SK-N-SH (cell line): ENCODE results near the gene KLF15. TPM values are rescaled to one million over a fixed set of nuclear protein-coding genes. Genes with fewer than 3 reads are reported as not detected.

Experiments used
- CTCF ChIA-PET: fragments of 300-600, 350-600 bp; formaldehyde crosslinking; extraction: SDS; loops from one replicate; lab custom pipeline; 2021; lab: Yijun Ruan, JAX
- POLR2A ChIA-PET: fragments of 350-600 bp; sonication (Branson Sonifier 250); formaldehyde crosslinking; extraction: SDS; loops from one replicate; lab custom pipeline; 2020; ENCODE audit warnings: antibody characterized with exemption, inconsistent platforms; lab: Yijun Ruan, JAX
- DNase-seq: peaks from one replicate; pipeline ENCODE4 v3.0.0; 2012
- H2AFZ ChIP-seq: fragments of 200-600 bp; sonication (generic); 2 replicates; pipeline ENCODE4 v1.8.1; 2016; ENCODE audit warnings: antibody characterized with exemption, mild to moderate bottlenecking, low read depth
- H3F3A ChIP-seq: fragments of 200-600 bp; sonication (generic); replicated peaks from 2 replicates; pipeline ENCODE3; 2016; ENCODE audit warnings: antibody characterized with exemption, mild to moderate bottlenecking; ENCODE audit not compliant: insufficient read depth
- H3K27ac ChIP-seq, 2 experiments: fragments of 200-500 bp in 1 of 2; fragments of 200-600 bp in 1 of 2; sonication (Bioruptor generic) in 1 of 2; sonication (generic), shearing (Covaris generic) in 1 of 2; 2 replicates each; pipeline versions ENCODE4 v1.5.1 to v1.6.1; 2014 to 2016; ENCODE audit warnings: low read depth in 2 of 2, inconsistent platforms in 1 of 2, low read length in 1 of 2, mild to moderate bottlenecking in 1 of 2, mixed read lengths in 1 of 2
- H3K27me3 ChIP-seq: fragments of 200-600 bp; sonication (generic), shearing (Covaris generic); 2 replicates; pipeline ENCODE4 v1.6.1; 2016; ENCODE audit warnings: mixed run types; ENCODE audit not compliant: insufficient read depth
- H3K36me3 ChIP-seq, 2 experiments: fragments of 200-500 bp in 1 of 2; fragments of 200-600 bp in 1 of 2; sonication (Bioruptor generic) in 1 of 2; sonication (generic) in 1 of 2; replicated peaks in 1 of 2; 2 replicates each; pipeline versions ENCODE3 to v1.5.1; 2014 to 2016; ENCODE audit warnings: low read length in 1 of 2, mild to moderate bottlenecking in 1 of 2; ENCODE audit not compliant: insufficient read depth in 2 of 2, control insufficient read depth in 1 of 2
- H3K4me1 ChIP-seq, 2 experiments: fragments of 200-500 bp in 1 of 2; fragments of 200-600 bp in 1 of 2; sonication (Bioruptor generic) in 1 of 2; sonication (generic), shearing (Covaris generic) in 1 of 2; 2 replicates each; pipeline versions ENCODE4 v1.5.1 to v1.6.1; 2014 to 2016; ENCODE audit warnings: low read depth in 1 of 2, low read length in 1 of 2, mixed run types in 1 of 2; ENCODE audit not compliant: insufficient read depth in 2 of 2, control insufficient read depth in 1 of 2
- H3K4me2 ChIP-seq: fragments of 200-600 bp; sonication (generic), shearing (Covaris generic); 2 replicates; pipeline ENCODE4 v1.6.1; 2017; ENCODE audit warnings: mixed run types
- H3K4me3 ChIP-seq, 2 experiments: fragments of 200-500 bp in 1 of 2; fragments of 200-600 bp in 1 of 2; sonication (Bioruptor generic) in 1 of 2; sonication (generic), shearing (Covaris generic) in 1 of 2; 2 replicates each; pipeline versions ENCODE4 v1.5.1 to v1.8.1; 2014 to 2016; ENCODE audit warnings: low read depth in 2 of 2, inconsistent platforms in 1 of 2, low read length in 1 of 2, mild to moderate bottlenecking in 1 of 2, mixed read lengths in 1 of 2, moderate library complexity in 1 of 2
- H3K79me2 ChIP-seq: fragments of 200-600 bp; sonication (generic); 2 replicates; pipeline ENCODE4 v1.8.1; 2017; ENCODE audit warnings: mild to moderate bottlenecking; ENCODE audit not compliant: insufficient read depth
- H3K9ac ChIP-seq: fragments of 200-600 bp; sonication (generic); 2 replicates; pipeline ENCODE4 v1.6.1; 2017; ENCODE audit warnings: mixed run types
- H3K9me2 ChIP-seq: fragments of 200-600 bp; sonication (generic); 2 replicates; pipeline ENCODE4 v1.6.1; 2017; ENCODE audit warnings: mixed run types
- H3K9me3 ChIP-seq: fragments of 200-600 bp; sonication (generic); 2 replicates; pipeline ENCODE4 v1.6.1; 2017; ENCODE audit warnings: mixed run types, mild to moderate bottlenecking, moderate library complexity
- H4K20me1 ChIP-seq: fragments of 200-600 bp; sonication (generic); 2 replicates; pipeline ENCODE4 v1.6.1; 2017; ENCODE audit warnings: mild to moderate bottlenecking, mixed run types; ENCODE audit not compliant: insufficient read depth
- CHD2 ChIP-seq: fragments of 150-350 bp; IDR thresholded peaks from 2 replicates; pipeline ENCODE4 v1.6.1; 2018; ENCODE audit warnings: low read length; ENCODE audit not compliant: partially characterized antibody
- ELF1 ChIP-seq: IDR thresholded peaks from 2 replicates; pipeline ENCODE4 v1.4.0; 2012
- FOSL2 ChIP-seq: IDR thresholded peaks from 2 replicates; pipeline ENCODE4 v1.4.0; 2012; ENCODE audit warnings: low read depth, mild to moderate bottlenecking, moderate library complexity, borderline replicate concordance
- FOXJ3 ChIP-seq: sonication (generic); formaldehyde crosslinking; IDR thresholded peaks from 2 replicates; pipeline ENCODE4 v1.5.1; 2020; ENCODE audit warnings: mild to moderate bottlenecking, missing genetic modification reagents
- GABPA ChIP-seq: IDR thresholded peaks from 2 replicates; pipeline ENCODE4 v1.4.0; 2012; ENCODE audit warnings: low read depth, mild to moderate bottlenecking
- GATA2 ChIP-seq: sonication (generic); formaldehyde crosslinking; IDR thresholded peaks from 2 replicates; pipeline ENCODE4 v1.5.0; 2020; ENCODE audit warnings: mild to moderate bottlenecking, missing genetic modification reagents
- JUND ChIP-seq: IDR thresholded peaks from 2 replicates; pipeline ENCODE4 v1.4.0; 2012
- MEF2A ChIP-seq: IDR thresholded peaks from 2 replicates; pipeline ENCODE4 v1.4.0; 2012; ENCODE audit warnings: low read depth, borderline replicate concordance
- MXI1 ChIP-seq: IDR thresholded peaks from 2 replicates; pipeline ENCODE4 v1.6.1; 2012; ENCODE audit warnings: mild to moderate bottlenecking, low read depth, low read length, improper control_type of control experiment
- NFIC ChIP-seq: IDR thresholded peaks from 2 replicates; pipeline ENCODE4 v1.4.0; 2012; ENCODE audit warnings: borderline replicate concordance
- POLR2AphosphoS5 ChIP-seq: IDR thresholded peaks from 2 replicates; pipeline ENCODE4 v1.6.1; 2012; ENCODE audit warnings: low read depth, low read length
- RAD21 ChIP-seq: IDR thresholded peaks from 2 replicates; pipeline ENCODE4 v1.6.1; 2012; ENCODE audit warnings: mild to moderate bottlenecking, low read length
- RCOR1 ChIP-seq: fragments of 150-350 bp; IDR thresholded peaks from 2 replicates; pipeline ENCODE4 v1.6.1; 2017; ENCODE audit warnings: antibody characterized with exemption, low read length
- SIN3A ChIP-seq: IDR thresholded peaks from 2 replicates; pipeline ENCODE4 v1.6.1; 2012; ENCODE audit warnings: low read depth, mild to moderate bottlenecking, low read length, moderate library complexity, borderline replicate concordance
- TAF1 ChIP-seq: IDR thresholded peaks from 2 replicates; pipeline ENCODE4 v1.6.1; 2012; ENCODE audit warnings: low read depth, mild to moderate bottlenecking, low read length, moderate library complexity, borderline replicate concordance
- TEAD4 ChIP-seq: IDR thresholded peaks from 2 replicates; pipeline ENCODE4 v1.4.0; 2012; ENCODE audit warnings: mild to moderate bottlenecking, borderline replicate concordance; ENCODE audit not compliant: insufficient read depth
- YY1 ChIP-seq: IDR thresholded peaks from 2 replicates; pipeline ENCODE4 v1.4.0; 2012; ENCODE audit warnings: low read depth, mild to moderate bottlenecking
- WGBS: methylation state at CpG from one replicate; pipeline ENCODE4 v1.1.6; 2017; ENCODE audit warnings: low lambda C conversion rate; 5-methylcytosine and 5-hydroxymethylcytosine counted together
- polyA plus RNA-seq, 3 experiments: library from polyadenylated mRNA; depleted of rRNA; stranded (reverse); fragments of >200 nt; gene quantifications; 2 replicates each; pipeline ENCODE4 v1.2.3, GENCODE V29; 2012
- TF ChIP-seq, protein P1 (sequence below): fragments of 200-600 bp; sonication (generic); IDR thresholded peaks from 2 replicates; pipeline ENCODE4 v1.6.1; 2017; ENCODE audit warnings: antibody characterized with exemption, mild to moderate bottlenecking, moderate library complexity
- TF ChIP-seq, protein P2 (sequence below): IDR thresholded peaks from 2 replicates; pipeline ENCODE4 v1.4.0; 2012; ENCODE audit warnings: low read depth, borderline replicate concordance
- TF ChIP-seq, protein P3 (sequence below): fragments of 150-350 bp; IDR thresholded peaks from 2 replicates; pipeline ENCODE4 v1.6.1; 2017; ENCODE audit warnings: antibody characterized with exemption, low read length, low read depth, borderline replicate concordance
- TF ChIP-seq, protein P4 (sequence below): IDR thresholded peaks from 2 replicates; pipeline ENCODE4 v1.4.0; 2012; ENCODE audit warnings: low read depth, borderline replicate concordance
- TF ChIP-seq, protein P5 (sequence below): fragments of 150-350 bp; IDR thresholded peaks from 2 replicates; pipeline ENCODE4 v1.6.1; 2016; ENCODE audit warnings: mild to moderate bottlenecking, low read depth, low read length

Gene KLF15
- polyA plus RNA-seq, 1 of the 3 experiments (the other 2 are of a cell fraction), result 0.28 TPM

DNA sequence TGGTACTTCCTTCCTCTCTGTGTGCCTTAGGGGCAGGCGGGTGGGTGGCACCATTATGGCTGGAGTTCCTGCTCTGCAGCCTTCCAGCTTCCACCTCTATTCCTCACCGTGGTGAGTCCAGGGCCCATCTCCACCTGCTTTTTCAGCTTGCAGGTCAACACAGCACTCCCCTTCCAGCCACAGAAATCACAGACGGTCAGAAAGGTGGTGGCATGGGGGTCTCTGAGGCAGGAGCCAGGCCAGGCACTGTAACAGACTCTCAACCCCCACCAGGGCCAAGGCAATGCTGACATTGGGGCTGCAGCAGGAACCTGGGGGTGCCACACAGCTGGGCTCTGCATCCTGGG lies 16.6 kb downstream of the KLF15 start (continued):
- TF ChIP-seq, protein P1, sequence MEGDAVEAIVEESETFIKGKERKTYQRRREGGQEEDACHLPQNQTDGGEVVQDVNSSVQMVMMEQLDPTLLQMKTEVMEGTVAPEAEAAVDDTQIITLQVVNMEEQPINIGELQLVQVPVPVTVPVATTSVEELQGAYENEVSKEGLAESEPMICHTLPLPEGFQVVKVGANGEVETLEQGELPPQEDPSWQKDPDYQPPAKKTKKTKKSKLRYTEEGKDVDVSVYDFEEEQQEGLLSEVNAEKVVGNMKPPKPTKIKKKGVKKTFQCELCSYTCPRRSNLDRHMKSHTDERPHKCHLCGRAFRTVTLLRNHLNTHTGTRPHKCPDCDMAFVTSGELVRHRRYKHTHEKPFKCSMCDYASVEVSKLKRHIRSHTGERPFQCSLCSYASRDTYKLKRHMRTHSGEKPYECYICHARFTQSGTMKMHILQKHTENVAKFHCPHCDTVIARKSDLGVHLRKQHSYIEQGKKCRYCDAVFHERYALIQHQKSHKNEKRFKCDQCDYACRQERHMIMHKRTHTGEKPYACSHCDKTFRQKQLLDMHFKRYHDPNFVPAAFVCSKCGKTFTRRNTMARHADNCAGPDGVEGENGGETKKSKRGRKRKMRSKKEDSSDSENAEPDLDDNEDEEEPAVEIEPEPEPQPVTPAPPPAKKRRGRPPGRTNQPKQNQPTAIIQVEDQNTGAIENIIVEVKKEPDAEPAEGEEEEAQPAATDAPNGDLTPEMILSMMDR, result no peak
- TF ChIP-seq RCOR1, result no peak
- TF ChIP-seq, protein P2, sequence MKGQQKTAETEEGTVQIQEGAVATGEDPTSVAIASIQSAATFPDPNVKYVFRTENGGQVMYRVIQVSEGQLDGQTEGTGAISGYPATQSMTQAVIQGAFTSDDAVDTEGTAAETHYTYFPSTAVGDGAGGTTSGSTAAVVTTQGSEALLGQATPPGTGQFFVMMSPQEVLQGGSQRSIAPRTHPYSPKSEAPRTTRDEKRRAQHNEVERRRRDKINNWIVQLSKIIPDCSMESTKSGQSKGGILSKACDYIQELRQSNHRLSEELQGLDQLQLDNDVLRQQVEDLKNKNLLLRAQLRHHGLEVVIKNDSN, result no peak
- no peak for TF ChIP-seq FOXJ3
- TF ChIP-seq, all 33 proteins: peak for 0

DNA sequence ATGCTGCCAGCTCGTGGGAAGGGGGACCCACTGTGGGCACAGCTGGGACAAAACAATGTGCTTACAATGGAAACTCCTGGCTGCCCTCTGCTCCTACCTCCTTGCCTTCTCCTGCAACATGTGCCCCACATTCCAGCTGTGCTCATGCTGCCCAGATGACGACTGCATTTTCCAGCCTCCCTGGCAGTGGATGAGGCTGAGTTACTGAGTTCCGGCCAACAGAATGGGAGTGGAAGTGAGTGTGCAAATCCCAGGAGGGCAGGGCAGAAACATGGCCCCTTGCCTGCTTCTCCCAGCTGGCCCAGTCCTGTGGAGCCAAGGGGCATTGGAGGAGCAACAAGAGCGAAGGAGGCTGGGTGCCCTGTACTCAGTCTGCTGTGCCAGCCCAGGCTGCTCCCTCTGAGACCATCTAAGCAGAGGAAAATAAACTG lies 17.1 kb downstream of the KLF15 start:
- no peak overlapping the region for H3K27ac ChIP-seq
- H3K9me2 ChIP-seq, result no peaks in the 10 kb centered on the region
- H3K36me3 ChIP-seq, result no peaks in the 10 kb centered on the region
- peaks cover 0 to 10% of the 10 kb centered on the region in 2 experiments; a peak in 1 of 4 replicates for H3K4me1 ChIP-seq
- CTCF ChIA-PET, result interaction anchor here (1.0 to 1.3 kb wide), 2 partner anchors 127 to 206 kb away, joined by 3 to 4 read pairs; no protein-coding TSS in a partner anchor
- no peaks in the 10 kb centered on the region for H3K9me3 ChIP-seq
- no peaks in the 10 kb centered on the region for H3F3A ChIP-seq
- no peak overlapping the region for H3K9ac ChIP-seq
- no peak overlapping the region for H2AFZ ChIP-seq
- no peak overlapping the region for H3K4me2 ChIP-seq
- H4K20me1 ChIP-seq, result no peaks in the 10 kb centered on the region
- no peak for DNase-seq
- H3K79me2 ChIP-seq, result no peaks in the 10 kb centered on the region
- H3K27me3 ChIP-seq, result no peaks in the 10 kb centered on the region
- 54% methylated on average over 3 of the region's 4 CpGs for WGBS
- TF ChIP-seq, protein P2, result no peak
- TF ChIP-seq ELF1, result no peak
- no peak for TF ChIP-seq POLR2AphosphoS5
- no peak for TF ChIP-seq MXI1
- TF ChIP-seq NFIC, result no peak
- TF ChIP-seq TEAD4, result no peak
- TF ChIP-seq GABPA, result no peak
- no peak for TF ChIP-seq RAD21
- TF ChIP-seq YY1, result no peak
- TF ChIP-seq, protein P3, sequence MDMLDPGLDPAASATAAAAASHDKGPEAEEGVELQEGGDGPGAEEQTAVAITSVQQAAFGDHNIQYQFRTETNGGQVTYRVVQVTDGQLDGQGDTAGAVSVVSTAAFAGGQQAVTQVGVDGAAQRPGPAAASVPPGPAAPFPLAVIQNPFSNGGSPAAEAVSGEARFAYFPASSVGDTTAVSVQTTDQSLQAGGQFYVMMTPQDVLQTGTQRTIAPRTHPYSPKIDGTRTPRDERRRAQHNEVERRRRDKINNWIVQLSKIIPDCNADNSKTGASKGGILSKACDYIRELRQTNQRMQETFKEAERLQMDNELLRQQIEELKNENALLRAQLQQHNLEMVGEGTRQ, result no peak
- no peak for TF ChIP-seq FOSL2
- no peak for TF ChIP-seq CHD2
- TF ChIP-seq TAF1, result no peak
- no peak for TF ChIP-seq MEF2A
- TF ChIP-seq GATA2, result no peak
- no peak for TF ChIP-seq SIN3A
- no peak for TF ChIP-seq JUND
- TF ChIP-seq, protein P4, sequence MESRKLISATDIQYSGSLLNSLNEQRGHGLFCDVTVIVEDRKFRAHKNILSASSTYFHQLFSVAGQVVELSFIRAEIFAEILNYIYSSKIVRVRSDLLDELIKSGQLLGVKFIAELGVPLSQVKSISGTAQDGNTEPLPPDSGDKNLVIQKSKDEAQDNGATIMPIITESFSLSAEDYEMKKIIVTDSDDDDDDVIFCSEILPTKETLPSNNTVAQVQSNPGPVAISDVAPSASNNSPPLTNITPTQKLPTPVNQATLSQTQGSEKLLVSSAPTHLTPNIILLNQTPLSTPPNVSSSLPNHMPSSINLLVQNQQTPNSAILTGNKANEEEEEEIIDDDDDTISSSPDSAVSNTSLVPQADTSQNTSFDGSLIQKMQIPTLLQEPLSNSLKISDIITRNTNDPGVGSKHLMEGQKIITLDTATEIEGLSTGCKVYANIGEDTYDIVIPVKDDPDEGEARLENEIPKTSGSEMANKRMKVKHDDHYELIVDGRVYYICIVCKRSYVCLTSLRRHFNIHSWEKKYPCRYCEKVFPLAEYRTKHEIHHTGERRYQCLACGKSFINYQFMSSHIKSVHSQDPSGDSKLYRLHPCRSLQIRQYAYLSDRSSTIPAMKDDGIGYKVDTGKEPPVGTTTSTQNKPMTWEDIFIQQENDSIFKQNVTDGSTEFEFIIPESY, result no peak
- TF ChIP-seq, protein P5, sequence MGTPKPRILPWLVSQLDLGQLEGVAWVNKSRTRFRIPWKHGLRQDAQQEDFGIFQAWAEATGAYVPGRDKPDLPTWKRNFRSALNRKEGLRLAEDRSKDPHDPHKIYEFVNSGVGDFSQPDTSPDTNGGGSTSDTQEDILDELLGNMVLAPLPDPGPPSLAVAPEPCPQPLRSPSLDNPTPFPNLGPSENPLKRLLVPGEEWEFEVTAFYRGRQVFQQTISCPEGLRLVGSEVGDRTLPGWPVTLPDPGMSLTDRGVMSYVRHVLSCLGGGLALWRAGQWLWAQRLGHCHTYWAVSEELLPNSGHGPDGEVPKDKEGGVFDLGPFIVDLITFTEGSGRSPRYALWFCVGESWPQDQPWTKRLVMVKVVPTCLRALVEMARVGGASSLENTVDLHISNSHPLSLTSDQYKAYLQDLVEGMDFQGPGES, result no peak
- POLR2A ChIA-PET, result no interaction called here
- no peak overlapping the region for H3K4me3 ChIP-seq
